Breast epithelium (tissue), 4 donors: ENCODE results near the gene NOL7. TPM values are rescaled to one million over a fixed set of nuclear protein-coding genes. Genes with fewer than 3 reads are reported as not detected.

Experiments used
- DNase-seq, 2 donors: peaks; one replicate each; pipeline ENCODE4 v3.0.0-alpha.2; 2019; ENCODE audit warnings: low spot score in 2 of 2
- H3K27ac ChIP-seq, 2 donors: fragments of 200-600 bp; sonication (generic) in 1 of 2; one replicate each; pipeline ENCODE4 v1.5.1; 2016 to 2019; ENCODE audit warnings: mild to moderate bottlenecking in 1 of 2
- H3K27me3 ChIP-seq, 2 donors: fragments of 200-600 bp; sonication (generic) in 1 of 2; one replicate each; pipeline versions ENCODE4 v1.5.1 to v1.6.0; 2017 to 2019; ENCODE audit warnings: control low read depth in 1 of 2, mild to moderate bottlenecking in 1 of 2
- H3K36me3 ChIP-seq: fragments of 200-600 bp; one replicate; pipeline ENCODE4 v1.5.1; 2019
- H3K4me1 ChIP-seq, 2 donors: fragments of 200-600 bp; sonication (generic); one replicate each; pipeline ENCODE4 v1.5.1; 2016 to 2019; ENCODE audit warnings: control low read depth in 1 of 2
- H3K4me3 ChIP-seq, 3 donors: fragments of 200-600 bp; sonication (generic); 1 replicate in 2 of 3; 2 replicates in 1 of 3; pipeline ENCODE4 v1.5.1; 2016 to 2019; ENCODE audit warnings: mild to moderate bottlenecking in 3 of 3, moderate library complexity in 2 of 3
- H3K9me3 ChIP-seq, 2 donors: fragments of 200-600 bp; sonication (generic) in 1 of 2; one replicate each; pipeline ENCODE4 v1.5.1; 2016 to 2019; ENCODE audit warnings: control low read depth in 1 of 2
- CTCF ChIP-seq, 3 donors: fragments of 450-650 bp; IDR thresholded peaks; one replicate each; pipeline ENCODE4 v1.5.1; 2016 to 2017; ENCODE audit warnings: antibody characterized with exemption in 3 of 3, mild to moderate bottlenecking in 3 of 3, moderate library complexity in 3 of 3
- POLR2A ChIP-seq: fragments of 450-650 bp; IDR thresholded peaks from one replicate; pipeline ENCODE4 v1.6.1; 2016; ENCODE audit warnings: antibody characterized with exemption, mild to moderate bottlenecking, moderate library complexity
- POLR2AphosphoS5 ChIP-seq, 3 donors: sonication (generic); formaldehyde crosslinking; IDR thresholded peaks; one replicate each; pipeline ENCODE4 v1.6.1; 2017; ENCODE audit warnings: antibody characterized with exemption in 3 of 3
- intact Hi-C: fragments of 100-400 bp; cut with DNase I; formaldehyde crosslinking; loops from one replicate; pipeline ENCODE4 v1.15.1; 2023; ENCODE audit warnings: low total_unique reads
- total RNA-seq, 3 donors: library from RNA; depleted of rRNA; stranded (reverse); fragments of >200 nt; gene quantifications; one replicate each; pipeline ENCODE4 v1.1.0, GENCODE V29; 2016

Gene NOL7
- total RNA-seq, 3 donors from 2014 or later = 75.7 to 83.4 (median 80.5) TPM

GRCh38 chr6:13667655-13668054 is 52.5 kb downstream of the NOL7 start:
- TF ChIP-seq POLR2A = no peak
- TF ChIP-seq POLR2AphosphoS5 (IDR thresholded peaks at IDR 0.05) = no peak
- no peak for TF ChIP-seq CTCF (IDR thresholded peaks at IDR 0.05)
- Histone ChIP-seq H3K4me3 (no peak overlapping the region), H3K9me3 (no peaks in the 10 kb centered on the region), H3K4me1 (no peaks in the 10 kb centered on the region), H3K27ac (no peak overlapping the region), H3K27me3 (no peaks in the 10 kb centered on the region), H3K36me3 (no peaks in the 10 kb centered on the region)
- no peak for DNase-seq
- intact Hi-C loops = loop anchor here (2.0 kb wide), 1 partner anchor 57 kb away; no protein-coding TSS in a partner anchor

- no peak overlapping the region for H3K27ac ChIP-seq
- no peaks in the 10 kb centered on the region for H3K27me3 ChIP-seq
- no peak for DNase-seq
- no peaks in the 10 kb centered on the region for H3K4me1 ChIP-seq
- H3K36me3 ChIP-seq = no peaks in the 10 kb centered on the region
- TF ChIP-seq POLR2AphosphoS5 (IDR thresholded peaks at IDR 0.05) (no peak), CTCF (IDR thresholded peaks at IDR 0.05) (no peak), POLR2A (no peak)
- H3K4me3 ChIP-seq = no peak overlapping the region
- H3K9me3 ChIP-seq = no peaks in the 10 kb centered on the region
- intact Hi-C loops = loop anchor here (2.0 kb wide), 1 partner anchor 56 kb away; no protein-coding TSS in a partner anchor
Measured at GRCh38 chr6:13668291-13668928, 53.3 kb downstream of the NOL7 start.

- Histone ChIP-seq H3K36me3 (no peaks in the 10 kb centered on the region), H3K4me1 (no peaks in the 10 kb centered on the region), H3K4me3 (no peak overlapping the region), H3K27me3 (no peaks in the 10 kb centered on the region), H3K27ac (no peak overlapping the region), H3K9me3 (no peaks in the 10 kb centered on the region)
- no peak for TF ChIP-seq POLR2AphosphoS5 (IDR thresholded peaks at IDR 0.05)
- no peak for TF ChIP-seq POLR2A
- no peak for TF ChIP-seq CTCF (IDR thresholded peaks at IDR 0.05)
- no peak for DNase-seq
- intact Hi-C loops = loop anchor here (2.0 kb wide), 1 partner anchor 55 kb away; no protein-coding TSS in a partner anchor
Measured at GRCh38 chr6:13669476-13669875, 54.3 kb downstream of the NOL7 start.

Other genes starting within 250 kb of the NOL7 start
- 10 to 100 TPM; 11.6 to 33.3 (median 23.3) TPM for gene GFOD1, start 127.7 kb upstream of the NOL7 start, total RNA-seq
- gene SIRT5, start 40.7 kb upstream of the NOL7 start, total RNA-seq = 10 to 100 TPM; 10.2 to 20.6 (median 14.5) TPM
- 10 to 100 TPM; 43.9 to 51.5 (median 48.0) TPM for gene RANBP9, start 96.5 kb downstream of the NOL7 start, total RNA-seq
- gene MCUR1, start 199.2 kb downstream of the NOL7 start, total RNA-seq = 10 to 100 TPM; 12.8 to 14.9 (median 14.1) TPM